ENCODE results near the gene YIPF5.

YIPF5 gene

DNA sequence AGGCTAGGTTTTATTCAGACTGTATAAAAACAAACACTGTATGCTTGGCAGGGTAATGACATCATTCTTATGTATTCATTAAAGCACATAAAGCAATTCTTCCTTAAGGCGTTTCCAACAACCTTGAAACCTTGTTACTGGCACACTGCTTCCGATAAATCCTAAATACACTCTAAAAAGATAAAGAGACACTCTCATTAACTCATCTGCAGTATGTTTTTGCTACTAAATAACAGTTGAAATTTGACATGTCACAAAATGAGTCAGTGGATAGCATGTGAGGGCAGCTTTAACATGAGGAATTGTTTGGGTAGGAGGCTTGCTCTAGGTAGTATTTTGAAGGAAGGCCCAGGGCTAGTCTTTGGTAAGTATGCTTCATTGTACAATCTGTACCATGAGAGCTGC lies 13.7 kb downstream of the YIPF5 start:
- Histone ChIP-seq H3K9ac (ENCODE audit: low read length) (no peak overlapping the region), H3K27ac (ENCODE audit: low read length) (no peak overlapping the region), H4K20me1 (ENCODE audit: insufficient read depth, low read length) (no peaks in the 10 kb centered on the region), H3K9me2 (replicated peaks; ENCODE audit: insufficient read depth, low read length) (no peaks in the 10 kb centered on the region), H3K79me2 (ENCODE audit: low read length) (no peaks in the 10 kb centered on the region), H3K4me3 (ENCODE audit: low read length) (no peak overlapping the region), H3F3A (ENCODE audit: insufficient read depth, low read length) (no peaks in the 10 kb centered on the region), H3K9me3 (replicated peaks; ENCODE audit: insufficient read depth, low read length) (no peaks in the 10 kb centered on the region), H3K4me1 (ENCODE audit: low read length) (no peaks in the 10 kb centered on the region), H3K4me2 (ENCODE audit: low read depth, low read length) (no peak overlapping the region), H3K27me3 (replicated peaks; ENCODE audit: insufficient read depth, low read length) (no peaks in the 10 kb centered on the region), H3K36me3 (replicated peaks; ENCODE audit: insufficient read depth, low read length) (peaks cover 10% of the 10 kb centered on the region; the same call in 1 of the 2 replicates), H2AFZ (ENCODE audit: low read length) (no peak overlapping the region)
- TF ChIP-seq, protein P1, sequence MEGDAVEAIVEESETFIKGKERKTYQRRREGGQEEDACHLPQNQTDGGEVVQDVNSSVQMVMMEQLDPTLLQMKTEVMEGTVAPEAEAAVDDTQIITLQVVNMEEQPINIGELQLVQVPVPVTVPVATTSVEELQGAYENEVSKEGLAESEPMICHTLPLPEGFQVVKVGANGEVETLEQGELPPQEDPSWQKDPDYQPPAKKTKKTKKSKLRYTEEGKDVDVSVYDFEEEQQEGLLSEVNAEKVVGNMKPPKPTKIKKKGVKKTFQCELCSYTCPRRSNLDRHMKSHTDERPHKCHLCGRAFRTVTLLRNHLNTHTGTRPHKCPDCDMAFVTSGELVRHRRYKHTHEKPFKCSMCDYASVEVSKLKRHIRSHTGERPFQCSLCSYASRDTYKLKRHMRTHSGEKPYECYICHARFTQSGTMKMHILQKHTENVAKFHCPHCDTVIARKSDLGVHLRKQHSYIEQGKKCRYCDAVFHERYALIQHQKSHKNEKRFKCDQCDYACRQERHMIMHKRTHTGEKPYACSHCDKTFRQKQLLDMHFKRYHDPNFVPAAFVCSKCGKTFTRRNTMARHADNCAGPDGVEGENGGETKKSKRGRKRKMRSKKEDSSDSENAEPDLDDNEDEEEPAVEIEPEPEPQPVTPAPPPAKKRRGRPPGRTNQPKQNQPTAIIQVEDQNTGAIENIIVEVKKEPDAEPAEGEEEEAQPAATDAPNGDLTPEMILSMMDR (IDR thresholded peaks at IDR 0.05; ENCODE audit: low read length) = no peak
- no peak for TF ChIP-seq EZH2phosphoT487 (IDR thresholded peaks at IDR 0.05; ENCODE audit: low read length)
- no peak for TF ChIP-seq EZH2 (optimal IDR thresholded peaks at IDR 0.05; ENCODE audit: low read depth, low read length)
- no peak for DNase-seq

DNA sequence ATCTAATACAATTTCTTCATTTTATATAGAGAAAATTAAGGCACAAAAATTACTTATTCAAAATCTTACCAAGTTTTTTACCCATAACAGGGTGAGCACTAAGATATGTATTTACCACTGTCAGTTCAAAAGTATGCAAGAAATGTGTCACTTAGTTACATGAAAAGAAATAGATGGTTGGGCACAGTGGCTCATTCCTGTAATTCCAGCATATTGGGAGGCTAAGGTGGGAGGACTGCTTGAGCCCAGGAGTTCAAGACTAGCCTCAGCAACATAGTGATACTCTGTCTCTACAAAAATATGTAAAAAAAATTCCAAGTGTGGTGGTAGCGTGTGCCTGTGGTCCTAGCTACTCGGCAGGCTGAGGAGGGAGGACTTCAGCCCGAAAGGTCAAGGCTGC lies 19.4 kb downstream of the YIPF5 start:
- Histone ChIP-seq H3K36me3 (replicated peaks; ENCODE audit: insufficient read depth, low read length) (no peaks in the 10 kb centered on the region), H3K9me2 (replicated peaks; ENCODE audit: insufficient read depth, low read length) (no peaks in the 10 kb centered on the region), H2AFZ (ENCODE audit: low read length) (no peak overlapping the region), H3K27ac (ENCODE audit: low read length) (no peak overlapping the region), H3K9me3 (replicated peaks; ENCODE audit: insufficient read depth, low read length) (no peaks in the 10 kb centered on the region), H3K4me3 (ENCODE audit: low read length) (no peak overlapping the region), H3F3A (ENCODE audit: insufficient read depth, low read length) (no peaks in the 10 kb centered on the region), H3K79me2 (ENCODE audit: low read length) (no peaks in the 10 kb centered on the region), H3K4me2 (ENCODE audit: low read depth, low read length) (no peak overlapping the region), H4K20me1 (ENCODE audit: insufficient read depth, low read length) (no peaks in the 10 kb centered on the region), H3K9ac (ENCODE audit: low read length) (no peak overlapping the region), H3K4me1 (ENCODE audit: low read length) (no peaks in the 10 kb centered on the region), H3K27me3 (replicated peaks; ENCODE audit: insufficient read depth, low read length) (no peaks in the 10 kb centered on the region)
- no peak for DNase-seq
- TF ChIP-seq EZH2 (optimal IDR thresholded peaks at IDR 0.05; ENCODE audit: low read depth, low read length) = no peak
- no peak for TF ChIP-seq EZH2phosphoT487 (IDR thresholded peaks at IDR 0.05; ENCODE audit: low read length)
- TF ChIP-seq, protein P1 (IDR thresholded peaks at IDR 0.05; ENCODE audit: low read length) = no peak

DNA sequence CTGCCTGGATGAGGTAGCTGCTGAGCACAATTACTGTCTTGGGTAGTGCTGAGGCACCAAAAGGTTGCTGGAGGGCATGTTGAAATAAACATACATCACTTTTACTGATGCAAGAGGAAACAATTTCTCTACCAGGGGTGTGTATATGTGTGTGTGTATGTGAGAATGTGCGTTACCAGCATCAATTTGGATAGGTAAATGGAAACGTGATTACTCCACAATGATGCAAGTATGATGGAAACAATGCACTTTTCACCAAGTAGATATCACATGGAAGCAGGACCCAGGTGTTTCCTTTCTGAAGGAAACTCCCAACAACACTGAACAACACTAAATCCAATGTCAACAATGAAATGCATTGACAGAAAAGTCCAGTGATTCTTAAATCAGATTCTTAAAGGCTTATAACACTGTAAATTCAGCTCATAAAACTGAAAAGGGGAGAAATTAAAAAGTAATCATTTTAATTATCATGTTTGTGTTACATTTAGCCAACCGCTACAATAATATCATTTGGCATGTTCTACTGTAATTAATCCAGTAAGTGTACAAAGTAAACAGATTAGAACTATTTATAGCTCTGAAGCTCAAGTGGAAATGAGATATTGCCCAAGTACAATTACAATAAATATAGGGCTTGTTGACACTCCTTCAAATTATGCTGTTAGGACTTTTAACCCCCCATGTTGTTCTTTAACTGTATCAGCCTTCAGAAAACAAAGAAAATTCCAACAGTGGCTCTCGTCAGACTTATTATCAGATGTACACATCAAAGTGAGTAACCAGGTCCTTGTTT lies 25.3 kb downstream of the YIPF5 start:
- no peak for TF ChIP-seq EZH2phosphoT487 (IDR thresholded peaks at IDR 0.05; ENCODE audit: low read length)
- TF ChIP-seq, protein P1 (IDR thresholded peaks at IDR 0.05; ENCODE audit: low read length) = no peak
- TF ChIP-seq EZH2 (optimal IDR thresholded peaks at IDR 0.05; ENCODE audit: low read depth, low read length) = no peak
- no peak overlapping the region for H3K4me3 ChIP-seq (ENCODE audit: low read length)
- H3F3A ChIP-seq (ENCODE audit: insufficient read depth, low read length) = no peaks in the 10 kb centered on the region
- no peak overlapping the region for H3K9ac ChIP-seq (ENCODE audit: low read length)
- no peaks in the 10 kb centered on the region for H4K20me1 ChIP-seq (ENCODE audit: insufficient read depth, low read length)
- no peaks in the 10 kb centered on the region for H3K9me3 ChIP-seq (replicated peaks; ENCODE audit: insufficient read depth, low read length)
- no peaks in the 10 kb centered on the region for H3K4me1 ChIP-seq (ENCODE audit: low read length)
- no peak overlapping the region for H2AFZ ChIP-seq (ENCODE audit: low read length)
- DNase-seq = no peak
- H3K36me3 ChIP-seq (replicated peaks; ENCODE audit: insufficient read depth, low read length) = no peaks in the 10 kb centered on the region
- H3K4me2 ChIP-seq (ENCODE audit: low read depth, low read length) = no peak overlapping the region
- no peak overlapping the region for H3K27ac ChIP-seq (ENCODE audit: low read length)
- H3K79me2 ChIP-seq (ENCODE audit: low read length) = no peaks in the 10 kb centered on the region
- no peaks in the 10 kb centered on the region for H3K27me3 ChIP-seq (replicated peaks; ENCODE audit: insufficient read depth, low read length)
- no peaks in the 10 kb centered on the region for H3K9me2 ChIP-seq (replicated peaks; ENCODE audit: insufficient read depth, low read length)
